Gastroesophageal sphincter (tissue), 3 donors: ENCODE measurements around the gene IFIT1B.
A peak's percentile ranks its signal among the peaks of the same experiment; 100 is the strongest.

Source experiments
- CTCF ChIP-seq, 4 experiments: fragments of 200-600 bp in 2 of 4; fragments of 450-650 bp in 2 of 4; sonication (generic) in 1 of 4; IDR thresholded peaks; one replicate each; pipeline ENCODE4 v1.5.1; 2017 to 2019; ENCODE audit warnings: antibody characterized with exemption in 4 of 4, mild to moderate bottlenecking in 2 of 4, moderate library complexity in 2 of 4
- EP300 ChIP-seq: sonication (generic); formaldehyde crosslinking; IDR thresholded peaks from one replicate; pipeline ENCODE4 v1.6.1; 2017; ENCODE audit warnings: antibody characterized with exemption, mild to moderate bottlenecking
- POLR2A ChIP-seq, 2 donors: fragments of 450-650 bp; IDR thresholded peaks; one replicate each; pipeline ENCODE4 v1.6.1; 2017; ENCODE audit warnings: antibody characterized with exemption in 2 of 2, mild to moderate bottlenecking in 2 of 2, moderate library complexity in 1 of 2
- POLR2AphosphoS5 ChIP-seq: sonication (generic); formaldehyde crosslinking; IDR thresholded peaks from one replicate; pipeline ENCODE4 v1.6.1; 2017; ENCODE audit warnings: antibody characterized with exemption

GRCh38 chr10:89414146-89414878 is 36.5 kb downstream of the IFIT1B start, which contains the start of gene IFIT5:
- TF ChIP-seq CTCF (IDR thresholded peaks at IDR 0.05) (peak in 1 of 4 experiments; percentile 30), EP300 (no peak), POLR2AphosphoS5 (peak; percentile 62), POLR2A (IDR thresholded peaks at IDR 0.05) (peak; percentile 29 to 54)
